Measurements from ENCODE around the gene SLX4IP.

The SLX4IP gene

GRCh38 chr20:10492065-10492464, 57.0 kb downstream of the SLX4IP start:
- no peak for TF ChIP-seq CTCF (IDR thresholded peaks at IDR 0.05; ENCODE audit: low read depth, low read length)
- peak; percentile 60 to 70 for DNase-seq (ENCODE audit: low read depth in 2 of 2)
- no peak overlapping the region for H3K4me3 ChIP-seq (replicated peaks in 1 of 2; ENCODE audit: low read depth in 2 of 2, low read length in 2 of 2)

DNA sequence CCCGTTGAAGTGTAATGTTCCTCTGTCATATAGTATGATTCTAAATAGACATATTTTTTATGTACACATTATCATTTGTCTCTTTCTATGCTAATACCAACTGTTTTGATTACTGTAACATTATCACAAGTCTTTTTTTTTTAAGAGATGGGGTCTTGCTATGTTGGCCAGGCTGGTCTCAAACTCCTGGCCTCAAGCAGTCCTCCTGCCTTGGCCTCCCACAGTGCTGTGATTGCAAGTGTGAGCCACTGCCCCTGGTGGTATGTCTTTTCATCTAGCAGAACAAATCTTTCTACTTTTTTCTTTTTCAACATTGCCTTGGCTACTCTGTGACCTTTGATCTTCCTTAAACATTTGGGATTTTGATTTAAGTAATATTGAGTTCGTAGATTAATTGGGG, 57.7 kb downstream of the SLX4IP start:
- no peak overlapping the region for H3K4me3 ChIP-seq (replicated peaks in 1 of 2; ENCODE audit: low read depth in 2 of 2, low read length in 2 of 2)
- TF ChIP-seq CTCF (IDR thresholded peaks at IDR 0.05; ENCODE audit: low read depth, low read length): no peak
- no peak for DNase-seq (ENCODE audit: low read depth in 2 of 2)

- TF ChIP-seq CTCF (IDR thresholded peaks at IDR 0.05; ENCODE audit: low read depth, low read length): no peak
- no peak overlapping the region for H3K4me3 ChIP-seq (replicated peaks in 1 of 2; ENCODE audit: low read depth in 2 of 2, low read length in 2 of 2)
- DNase-seq (ENCODE audit: low read depth in 2 of 2): no peak
Observed at GRCh38 chr20:10495173-10495572, 60.1 kb downstream of the SLX4IP start.

GRCh38 chr20:10496465-10496864, 61.4 kb downstream of the SLX4IP start:
- no peak overlapping the region for H3K4me3 ChIP-seq (replicated peaks in 1 of 2; ENCODE audit: low read depth in 2 of 2, low read length in 2 of 2)
- TF ChIP-seq CTCF (IDR thresholded peaks at IDR 0.05; ENCODE audit: low read depth, low read length): no peak
- no peak for DNase-seq (ENCODE audit: low read depth in 2 of 2)

DNA sequence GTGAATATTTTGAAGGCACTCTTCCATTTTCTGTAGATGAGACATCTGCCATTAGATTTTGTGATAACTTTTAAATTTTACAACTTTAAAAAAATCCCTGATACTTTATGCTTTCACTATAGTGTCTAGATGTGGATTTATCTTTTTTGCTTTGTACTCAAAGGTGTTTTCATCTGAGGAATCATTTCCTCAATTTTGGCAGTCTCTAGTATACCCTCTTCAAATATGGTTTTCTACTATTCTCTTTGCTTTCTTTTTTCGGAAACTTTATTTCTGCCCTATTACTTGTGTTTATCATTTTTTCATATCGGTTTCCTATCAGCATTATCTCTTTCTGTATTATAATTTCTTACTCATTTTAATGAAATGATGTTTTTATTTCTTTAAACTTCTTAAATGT, 62.2 kb downstream of the SLX4IP start:
- no peak for TF ChIP-seq CTCF (IDR thresholded peaks at IDR 0.05; ENCODE audit: low read depth, low read length)
- no peak overlapping the region for H3K4me3 ChIP-seq (replicated peaks in 1 of 2; ENCODE audit: low read depth in 2 of 2, low read length in 2 of 2)
- DNase-seq (ENCODE audit: low read depth in 2 of 2): no peak

- TF ChIP-seq CTCF (IDR thresholded peaks at IDR 0.05; ENCODE audit: low read depth, low read length): no peak
- DNase-seq (ENCODE audit: low read depth in 2 of 2): no peak
- no peak overlapping the region for H3K4me3 ChIP-seq (replicated peaks in 1 of 2; ENCODE audit: low read depth in 2 of 2, low read length in 2 of 2)
Observed at GRCh38 chr20:10497791-10498190, 62.7 kb downstream of the SLX4IP start.

- TF ChIP-seq CTCF (IDR thresholded peaks at IDR 0.05; ENCODE audit: low read depth, low read length): no peak
Observed at GRCh38 chr20:10498200-10498599, 63.1 kb downstream of the SLX4IP start.

More at GRCh38 chr20:10498200-10498599, 63.1 kb downstream of the SLX4IP start:
- no peak overlapping the region for H3K4me3 ChIP-seq (replicated peaks in 1 of 2; ENCODE audit: low read depth in 2 of 2, low read length in 2 of 2)
- DNase-seq (ENCODE audit: low read depth in 2 of 2): no peak

All from cardiac fibroblast (primary cell).